ENCODE measurements around the gene TRIM47. TPM values are rescaled to one million over a fixed set of nuclear protein-coding genes. Genes with fewer than 3 reads are reported as not detected.

Gene TRIM47
- total RNA-seq (ENCODE audit: insufficient read depth, low replicate concordance), result 18.8 TPM

- DNase-seq (ENCODE audit: low spot score), result peak; percentile 88
Measured at GRCh38 chr17:75878174-75878998, at the start of gene TRIM47. TRIM47 (minus strand) TSS chr17:75878581; CDS start chr17:75878548, 33 bp downstream.

GRCh38 chr17:75927286-75927922 is 49.0 kb upstream of the TRIM47 start:
- no peak for DNase-seq (ENCODE audit: low spot score)

- DNase-seq (ENCODE audit: low spot score), result no peak
Measured at GRCh38 chr17:75926456-75926855, 48.1 kb upstream of the TRIM47 start.

- DNase-seq (ENCODE audit: low spot score), result no peak
Measured at GRCh38 chr17:75925912-75926311, 47.5 kb upstream of the TRIM47 start.

- no peak for DNase-seq (ENCODE audit: low spot score)
Measured at GRCh38 chr17:75925103-75925502, 46.7 kb upstream of the TRIM47 start.

DNA sequence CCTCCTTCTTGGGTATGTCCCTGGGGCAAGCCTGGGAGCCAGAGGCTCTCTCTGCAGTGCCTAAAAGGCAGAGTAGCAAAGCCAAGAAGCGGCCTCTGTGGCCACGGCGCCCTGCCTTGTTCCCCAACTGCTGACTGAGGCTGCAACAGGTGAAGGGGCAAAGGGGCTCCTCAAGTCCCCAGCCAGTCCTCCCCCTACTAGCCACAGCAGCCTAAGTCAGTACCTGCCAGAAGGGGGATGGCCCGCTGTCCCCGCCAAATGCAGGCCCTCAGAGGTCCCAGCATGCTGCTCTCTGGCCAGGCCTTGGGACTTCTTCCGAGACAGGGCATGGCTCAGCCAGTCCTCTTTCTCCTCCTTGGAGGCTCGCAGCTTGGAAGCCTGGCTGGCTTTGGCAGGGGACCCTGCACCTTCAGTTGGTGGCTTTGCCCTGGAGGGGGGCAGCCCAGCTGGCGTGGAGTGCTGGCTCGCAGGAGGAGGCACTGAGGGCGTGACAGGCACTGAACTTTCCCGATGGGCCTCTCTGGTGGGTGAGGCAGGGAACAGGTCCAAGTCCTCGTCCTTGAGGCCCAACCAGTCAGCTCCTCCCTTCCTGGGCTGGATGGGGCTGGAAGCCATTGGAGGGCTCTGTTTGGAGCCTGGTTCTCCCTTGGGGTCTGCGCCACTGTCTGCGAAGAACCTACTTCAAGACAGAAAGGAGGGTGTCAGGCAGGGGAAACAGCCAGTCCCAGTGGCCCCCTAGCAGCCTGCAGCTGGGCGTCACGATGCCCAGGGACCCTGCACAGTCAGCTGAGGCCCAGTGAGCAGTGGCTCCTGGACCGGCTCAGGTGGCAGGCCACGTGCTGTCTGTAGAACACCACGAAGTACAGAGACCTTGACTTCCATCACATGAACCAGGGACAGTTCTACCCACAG is 44.8 kb upstream of the TRIM47 start:
- DNase-seq (ENCODE audit: low spot score), result no peak

- DNase-seq (ENCODE audit: low spot score), result no peak
Measured at GRCh38 chr17:75922173-75922961, 44.0 kb upstream of the TRIM47 start.

DNA sequence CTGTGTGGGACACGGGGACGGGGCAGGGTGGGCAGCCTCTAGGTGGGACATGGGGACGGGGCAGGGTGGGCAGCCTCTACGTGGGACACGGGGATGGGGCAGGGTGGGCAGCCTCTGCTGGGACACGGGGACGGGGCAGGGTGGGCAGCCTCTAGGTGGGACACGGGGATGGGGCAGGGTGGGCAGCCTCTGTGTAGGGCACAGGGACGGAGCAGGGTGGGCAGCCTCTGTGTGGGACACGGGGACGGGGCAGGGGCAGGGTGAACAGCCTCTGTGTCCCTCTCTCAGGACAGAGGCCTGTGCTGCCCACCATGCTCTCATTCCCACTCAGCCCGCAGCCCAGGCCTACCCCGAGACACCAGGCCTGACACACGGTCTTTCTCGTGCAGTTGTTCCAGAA is 43.2 kb upstream of the TRIM47 start:
- no peak for DNase-seq (ENCODE audit: low spot score)

- DNase-seq (ENCODE audit: low spot score), result no peak
Measured at GRCh38 chr17:75920045-75920560, 41.7 kb upstream of the TRIM47 start.

- DNase-seq (ENCODE audit: low spot score), result no peak
Measured at GRCh38 chr17:75919611-75920010, 41.2 kb upstream of the TRIM47 start.

- no peak for DNase-seq (ENCODE audit: low spot score)
Measured at GRCh38 chr17:75917917-75918445, 39.6 kb upstream of the TRIM47 start.

DNA sequence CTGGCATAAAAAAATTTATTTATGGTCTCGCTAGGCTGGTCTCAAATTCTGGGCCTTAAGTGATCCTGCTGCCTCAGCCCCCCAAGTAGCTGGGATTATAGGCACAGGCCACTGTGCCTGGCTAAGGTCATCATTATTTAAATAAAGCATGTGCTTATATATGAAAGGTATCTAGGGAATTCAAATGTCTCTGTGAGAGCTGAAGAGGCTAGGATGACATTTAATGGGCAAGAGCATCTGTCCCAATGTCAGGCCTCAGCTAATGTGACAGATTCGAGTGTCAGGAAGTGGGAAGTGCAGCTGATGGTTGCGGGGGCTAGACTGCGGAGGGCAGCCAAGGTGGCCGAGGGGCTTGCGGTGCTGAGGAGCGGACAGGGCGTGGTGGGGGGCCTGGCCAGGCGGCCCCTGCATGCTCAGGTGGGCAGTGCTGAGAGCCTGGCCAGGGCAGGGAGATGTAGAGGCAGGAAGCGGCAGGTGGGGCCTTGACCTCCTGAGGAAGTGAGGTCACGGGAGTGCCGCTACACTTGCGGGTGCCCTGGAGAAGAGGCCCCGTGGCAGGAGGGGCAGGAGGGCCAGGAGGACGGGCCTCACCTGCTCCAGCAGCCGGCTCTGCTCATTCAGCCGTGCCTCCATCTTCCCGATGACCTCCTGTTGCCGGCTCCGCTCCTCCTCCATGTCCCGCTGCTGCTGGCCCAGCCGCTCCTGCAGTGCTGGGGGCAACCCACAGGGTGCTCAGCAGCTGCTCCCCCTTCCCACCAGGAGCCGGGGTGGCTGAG is 38.9 kb upstream of the TRIM47 start:
- no peak for DNase-seq (ENCODE audit: low spot score)

DNA sequence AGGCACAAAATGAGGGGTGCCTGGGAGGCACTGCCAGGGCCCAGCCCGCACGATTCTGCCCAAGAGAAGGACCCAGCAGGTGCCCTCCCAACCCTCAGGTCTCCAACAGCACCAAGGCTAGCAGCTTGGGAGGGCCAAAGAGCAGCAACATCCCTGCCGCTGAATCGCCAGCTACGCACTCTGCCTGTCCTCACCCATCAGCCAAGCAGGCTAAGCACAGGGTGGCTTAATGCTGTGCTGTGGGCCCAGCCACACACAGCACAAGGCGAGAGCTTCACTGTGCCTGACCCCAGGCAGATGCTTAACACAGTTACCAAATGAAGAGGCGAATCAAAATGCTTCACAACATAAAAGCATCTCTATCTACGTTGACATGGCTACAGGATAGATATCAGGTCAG is 36.9 kb upstream of the TRIM47 start:
- no peak for DNase-seq (ENCODE audit: low spot score)

- no peak for DNase-seq (ENCODE audit: low spot score)
Measured at GRCh38 chr17:75914643-75915267, 36.4 kb upstream of the TRIM47 start.

- DNase-seq (ENCODE audit: low spot score), result no peak
Measured at GRCh38 chr17:75913537-75914210, 35.3 kb upstream of the TRIM47 start.

DNA sequence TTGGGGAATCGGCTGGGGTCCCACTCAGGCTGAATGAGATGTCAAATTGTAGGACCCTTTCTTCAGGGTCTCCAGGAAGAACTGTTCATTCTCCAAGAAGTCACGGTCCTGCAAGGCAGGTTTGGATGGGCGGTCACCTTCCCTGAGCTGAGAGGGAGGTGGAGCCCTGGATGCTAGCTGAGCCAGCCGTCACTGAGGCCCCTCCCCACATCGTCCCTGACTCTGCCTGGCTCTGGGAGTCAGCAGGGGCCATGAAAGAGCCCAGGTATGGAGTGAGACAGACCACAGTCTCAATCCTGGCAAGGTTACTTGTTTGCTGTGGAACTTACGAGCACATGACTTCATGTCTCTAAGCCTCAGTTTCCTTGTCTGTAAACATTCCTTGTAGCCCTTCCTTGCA is 32.3 kb upstream of the TRIM47 start:
- DNase-seq (ENCODE audit: low spot score), result no peak

GRCh38 chr17:75909812-75910274 is 31.5 kb upstream of the TRIM47 start:
- peak; percentile 49 for DNase-seq (ENCODE audit: low spot score)

GRCh38 chr17:75909051-75909811 is 30.9 kb upstream of the TRIM47 start:
- no peak for DNase-seq (ENCODE audit: low spot score)

Data from umbilical cord (tissue), 2 donors.